OCI-M2 (cell line): Measurements from ENCODE around the gene GNB1.

Experiments used
- DNase-seq: peaks from one replicate; lab custom pipeline; 2025; ENCODE audit not compliant: unreplicated experiment; lab: John Stamatoyannopoulos, UW

GNB1 gene

GRCh38 chr1:1832820-1833219 lies 58.1 kb downstream of the GNB1 start:
- DNase-seq, result no peak

GRCh38 chr1:1832166-1832565 lies 58.7 kb downstream of the GNB1 start:
- DNase-seq, result no peak

- no peak for DNase-seq
These were observed 63.6 kb downstream of the GNB1 start for GRCh38 chr1:1827089-1827848.

GRCh38 chr1:1826356-1827088 lies 64.4 kb downstream of the GNB1 start:
- no peak for DNase-seq

GRCh38 chr1:1825217-1825616 lies 65.7 kb downstream of the GNB1 start:
- no peak for DNase-seq

- DNase-seq, result no peak
These were observed 71.1 kb downstream of the GNB1 start for GRCh38 chr1:1819762-1820161.

GRCh38 chr1:1817221-1817620 lies 73.7 kb downstream of the GNB1 start:
- no peak for DNase-seq

GRCh38 chr1:1815606-1816281 lies 75.1 kb downstream of the GNB1 start:
- DNase-seq, result no peak

GRCh38 chr1:1809489-1809888 lies 81.4 kb downstream of the GNB1 start:
- DNase-seq, result no peak

- DNase-seq, result no peak
These were observed 82.7 kb downstream of the GNB1 start for GRCh38 chr1:1808206-1808605.

- no peak for DNase-seq
These were observed 84.0 kb downstream of the GNB1 start for GRCh38 chr1:1806890-1807289.

- DNase-seq, result no peak
These were observed 86.6 kb downstream of the GNB1 start for GRCh38 chr1:1804301-1804700.

- no peak for DNase-seq
These were observed 88.0 kb downstream of the GNB1 start for GRCh38 chr1:1802871-1803270.

- no peak for DNase-seq
These were observed 91.2 kb downstream of the GNB1 start for GRCh38 chr1:1799716-1800115.

GRCh38 chr1:1797731-1798341 lies 93.1 kb downstream of the GNB1 start:
- DNase-seq, result no peak

- DNase-seq, result no peak
These were observed 94.4 kb downstream of the GNB1 start for GRCh38 chr1:1796466-1796865.

- no peak for DNase-seq
These were observed 95.9 kb downstream of the GNB1 start for GRCh38 chr1:1794999-1795398.

- no peak for DNase-seq
These were observed 97.2 kb downstream of the GNB1 start for GRCh38 chr1:1793481-1794244.

GRCh38 chr1:1788646-1789431 lies 102.0 kb downstream of the GNB1 start:
- no peak for DNase-seq

GRCh38 chr1:1788136-1788535 lies 102.8 kb downstream of the GNB1 start:
- no peak for DNase-seq
